HG02840 (cell line): ENCODE measurements around the gene DHX35.

ENCODE experiments used
- ATAC-seq: cut with Tn5 transposase; IDR thresholded peaks from one replicate; pipeline ENCODE4 v1.9.1; 2021; ENCODE audit warnings: mild to moderate bottlenecking, moderate library complexity, moderate number of reproducible peaks; ENCODE audit not compliant: unreplicated experiment, low FRiP score

The DHX35 gene

DNA sequence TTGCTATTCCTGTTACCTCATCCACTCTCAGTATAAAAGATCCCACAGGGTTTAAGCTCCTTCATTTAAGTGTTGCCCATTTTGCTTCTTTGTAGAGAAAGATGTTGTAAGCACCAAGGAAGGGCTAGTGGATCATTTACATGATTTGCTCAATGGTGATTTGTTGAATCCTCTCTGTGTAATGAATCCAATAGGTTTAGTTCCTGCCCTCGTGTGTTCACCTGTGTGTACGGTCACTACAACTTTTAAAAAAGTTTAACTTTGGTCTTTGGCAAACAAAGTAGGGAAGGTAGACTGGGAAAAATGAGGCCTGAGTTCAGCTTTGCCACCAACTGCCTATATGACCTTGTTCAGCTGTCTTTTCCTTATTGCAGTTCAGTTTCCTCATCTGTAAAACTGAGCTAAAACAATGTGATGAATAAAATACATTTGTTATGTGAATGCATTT, 51.5 kb downstream of the DHX35 start:
- no peak for ATAC-seq

DNA sequence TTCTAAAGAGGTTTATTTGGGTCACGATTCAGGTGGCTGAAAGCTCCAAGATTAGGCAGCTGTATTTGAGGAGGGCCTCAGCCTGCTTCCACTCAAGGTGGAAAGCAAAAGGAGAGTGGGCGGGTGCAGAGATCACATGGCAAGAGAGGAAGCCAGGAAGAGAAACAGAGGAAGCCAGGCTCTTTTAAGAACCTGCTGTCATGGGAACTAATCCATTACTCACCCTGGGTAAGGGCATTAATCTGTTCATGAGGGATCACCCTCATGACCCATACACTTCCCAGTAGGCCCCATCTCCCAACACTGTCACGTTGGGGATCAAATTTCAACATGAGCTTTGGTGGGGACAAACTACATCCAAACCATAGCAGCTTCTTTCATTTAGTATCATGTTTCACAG, 53.9 kb downstream of the DHX35 start:
- no peak for ATAC-seq

DNA sequence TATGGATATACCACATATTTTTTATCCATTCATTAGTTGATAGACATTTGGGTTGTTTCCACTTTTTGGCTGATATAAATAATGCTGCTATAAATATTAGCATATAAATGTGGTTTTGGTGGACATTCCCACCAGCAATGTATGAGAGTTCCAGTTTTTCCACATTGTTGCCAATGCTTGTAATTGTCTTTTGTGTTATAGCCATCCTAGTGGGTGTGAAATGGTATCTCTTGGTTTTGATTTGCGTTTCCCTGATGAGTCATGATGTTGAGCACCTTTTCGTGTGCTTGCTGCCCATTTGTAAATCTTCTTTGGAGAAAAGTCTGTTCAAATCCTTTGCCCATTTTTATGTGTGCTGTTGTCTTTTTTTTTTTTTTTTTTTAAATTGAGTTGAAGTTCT, 54.4 kb downstream of the DHX35 start:
- ATAC-seq: no peak

DNA sequence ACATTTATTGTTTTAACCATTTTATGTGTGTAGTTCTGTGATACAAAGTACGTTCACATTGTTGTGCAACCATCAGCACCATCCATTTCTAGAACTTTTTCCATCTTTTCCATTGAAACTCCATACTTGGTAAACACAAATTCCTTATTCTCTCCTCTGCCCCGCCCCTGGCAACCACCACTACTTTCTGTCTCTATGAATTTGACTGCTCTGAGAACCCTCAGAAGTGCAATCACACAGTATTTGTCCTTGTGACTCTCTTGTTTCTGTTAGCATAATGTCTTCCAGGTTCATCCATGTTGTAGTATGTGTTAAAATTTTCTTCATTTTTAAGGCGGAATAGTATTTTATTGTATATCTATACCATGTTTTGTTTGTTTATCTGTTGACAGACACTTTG, 56.9 kb downstream of the DHX35 start:
- no peak for ATAC-seq

DNA sequence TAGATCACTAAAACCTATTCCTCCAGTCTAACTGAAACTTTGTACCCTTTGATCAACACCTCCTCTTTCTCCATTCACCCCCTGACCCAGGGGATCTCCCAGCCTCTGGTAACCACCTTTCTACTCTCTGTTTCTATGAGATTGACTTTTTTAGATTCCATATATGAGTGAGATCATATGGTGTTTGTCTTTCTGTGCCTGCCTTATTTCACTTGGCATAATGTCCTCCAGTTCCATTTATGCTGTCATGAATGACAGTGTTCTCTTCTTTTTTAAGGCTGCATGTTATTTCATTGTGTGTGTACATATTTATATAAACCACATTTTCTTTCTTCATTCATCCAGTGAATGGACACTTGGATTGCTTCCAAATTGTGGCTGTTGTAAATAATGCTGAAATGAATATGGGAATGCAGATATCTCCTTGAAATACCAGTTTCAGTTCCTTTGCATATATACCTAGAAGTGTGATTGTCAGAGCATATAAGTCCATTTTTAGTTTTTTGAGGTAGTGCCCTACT, 57.7 kb downstream of the DHX35 start:
- peak; percentile 74 for ATAC-seq

DNA sequence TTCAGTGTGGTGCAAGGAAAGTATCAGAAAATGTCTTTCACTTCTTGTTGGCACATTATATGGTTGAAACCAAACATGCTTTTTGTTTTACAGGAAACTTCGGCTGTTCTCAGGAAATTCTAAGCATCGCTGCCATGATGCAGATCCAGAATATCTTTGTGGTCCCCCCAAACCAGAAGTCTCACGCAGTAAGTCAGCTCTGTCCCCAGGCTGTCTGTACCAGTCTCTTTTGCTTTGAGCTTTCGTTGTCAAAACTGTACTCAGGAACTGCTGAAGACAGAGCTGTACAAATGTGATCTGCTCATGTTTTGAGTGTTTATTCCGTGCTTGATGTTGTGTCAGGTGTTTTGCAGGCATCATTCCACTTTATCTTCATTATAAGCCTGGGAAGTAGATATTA, 59.6 kb downstream of the DHX35 start:
- ATAC-seq: no peak

DNA sequence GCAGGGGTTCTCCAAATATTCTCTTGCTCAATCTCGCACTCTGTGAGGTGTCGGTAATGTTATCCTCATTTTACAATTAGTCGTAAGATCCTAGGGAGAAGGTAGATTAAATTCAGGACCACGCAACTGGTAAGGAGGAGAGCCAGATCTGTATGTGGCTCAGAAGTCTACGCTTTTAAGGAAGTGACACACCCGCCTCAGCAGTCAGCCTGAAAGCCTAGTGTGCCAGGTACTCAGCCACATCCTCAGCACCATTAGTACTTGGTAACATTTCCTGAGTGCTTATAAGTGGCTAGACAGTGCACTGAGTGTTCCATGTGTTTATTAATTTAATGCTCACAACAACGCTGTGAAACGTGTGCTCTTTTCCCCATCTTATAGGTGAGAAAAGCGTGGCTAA, 63.7 kb downstream of the DHX35 start:
- no peak for ATAC-seq

- ATAC-seq: no peak
These were observed 67.2 kb downstream of the DHX35 start for GRCh38 chr20:39029364-39029763.

DNA sequence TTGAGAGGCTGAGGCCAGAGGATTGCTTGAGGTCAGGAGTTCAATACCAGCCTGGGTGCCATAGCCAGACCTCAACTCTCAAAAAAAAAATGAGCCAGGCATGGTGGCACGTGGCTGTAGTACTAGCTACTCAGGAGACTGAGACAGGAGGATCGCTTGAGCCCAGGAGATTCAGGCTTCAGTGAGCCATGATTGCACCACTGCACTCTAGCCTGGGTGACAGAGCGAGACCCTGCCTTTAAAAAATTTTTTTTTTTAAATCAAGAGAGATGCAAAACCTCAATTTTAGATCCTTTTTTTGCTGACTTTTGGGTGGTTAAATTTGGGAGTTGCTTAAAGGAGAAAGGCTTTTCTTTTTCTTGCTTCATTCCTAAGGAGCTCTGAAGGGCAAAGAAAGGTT, 70.9 kb downstream of the DHX35 start:
- no peak for ATAC-seq

DNA sequence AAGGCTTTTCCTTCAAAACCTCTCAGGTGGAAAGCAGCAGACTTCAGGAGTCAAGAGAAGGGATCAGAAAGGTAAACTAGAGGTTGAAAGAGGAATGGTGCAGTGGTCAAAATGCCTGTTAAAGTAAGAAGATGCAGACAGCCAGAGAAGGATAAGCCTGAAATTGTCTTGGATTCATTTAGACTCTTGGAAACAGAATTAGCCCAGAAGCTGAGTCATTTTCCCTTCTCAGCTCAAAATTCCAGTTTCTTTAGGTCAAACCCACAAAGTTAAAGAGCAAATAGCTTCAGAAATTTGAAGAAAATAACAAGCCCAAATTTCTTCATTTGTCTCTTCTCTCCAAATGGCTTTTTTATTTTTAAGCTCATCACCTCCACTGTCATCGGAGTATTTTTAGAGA, 73.9 kb downstream of the DHX35 start:
- ATAC-seq: no peak

GRCh38 chr20:39036851-39037250, 74.7 kb downstream of the DHX35 start:
- no peak for ATAC-seq

- ATAC-seq: no peak
These were observed 75.9 kb downstream of the DHX35 start for GRCh38 chr20:39038047-39038446.

DNA sequence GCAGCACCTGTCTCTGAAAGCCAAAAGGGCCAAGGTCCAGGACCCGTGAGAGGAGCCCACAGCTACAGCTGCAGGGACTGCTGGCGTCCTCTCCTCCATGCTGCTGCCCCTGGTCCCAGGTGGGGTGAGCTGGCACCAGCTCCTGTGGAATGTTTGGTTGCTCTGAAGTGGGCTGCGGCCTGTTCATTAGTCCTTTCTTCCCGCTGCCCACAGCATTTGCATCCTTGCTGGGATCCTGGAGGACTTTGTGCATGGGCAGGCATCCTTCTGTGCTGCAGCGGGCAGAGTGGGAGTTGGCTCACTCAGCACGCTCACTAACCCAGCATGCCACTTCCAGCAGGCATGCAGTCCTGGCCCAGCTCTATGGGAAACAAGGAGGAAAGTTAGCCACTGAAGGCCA, 76.4 kb downstream of the DHX35 start:
- ATAC-seq: no peak

- no peak for ATAC-seq
These were observed 77.1 kb downstream of the DHX35 start for GRCh38 chr20:39039261-39039660.

DNA sequence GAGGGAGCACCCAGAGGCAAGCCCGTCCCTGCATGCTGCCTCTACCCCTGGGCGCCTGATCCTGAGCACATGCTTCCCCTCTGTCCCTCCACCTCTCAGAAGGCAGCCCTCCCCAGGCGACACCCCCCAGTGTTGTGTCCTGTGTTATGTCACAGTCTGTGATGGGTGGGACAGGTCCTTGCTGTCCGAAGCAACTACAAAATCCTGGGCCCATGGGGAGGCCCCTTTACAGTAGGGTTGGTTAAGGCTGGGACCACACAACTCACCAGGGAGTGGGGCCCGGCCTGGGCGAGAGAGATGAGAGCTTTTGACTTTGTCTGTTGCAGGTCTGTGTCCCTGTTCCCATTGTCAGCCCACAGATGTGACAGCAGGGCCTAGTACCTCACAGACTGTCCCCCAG, 78.0 kb downstream of the DHX35 start:
- ATAC-seq: no peak

DNA sequence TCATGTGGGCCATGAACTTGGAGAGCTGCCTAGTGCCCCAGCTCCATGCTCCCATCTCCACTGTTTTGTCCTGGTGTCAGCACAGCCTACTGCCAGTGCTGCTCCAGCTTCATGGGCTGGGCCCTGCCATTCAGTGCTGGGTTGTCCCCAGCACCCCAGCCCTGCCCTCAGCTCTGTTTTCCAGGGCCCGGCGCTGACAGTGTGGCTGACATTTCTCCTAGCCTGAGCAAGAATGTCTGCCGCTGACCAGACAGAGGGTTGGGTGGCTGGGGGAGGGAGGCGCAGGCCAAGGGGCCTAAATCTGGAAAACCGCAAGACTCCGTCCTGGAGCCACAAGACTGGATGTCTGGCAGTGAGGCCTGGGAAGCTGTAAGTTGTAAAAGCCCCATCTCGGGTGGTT, 78.9 kb downstream of the DHX35 start:
- ATAC-seq: no peak

DNA sequence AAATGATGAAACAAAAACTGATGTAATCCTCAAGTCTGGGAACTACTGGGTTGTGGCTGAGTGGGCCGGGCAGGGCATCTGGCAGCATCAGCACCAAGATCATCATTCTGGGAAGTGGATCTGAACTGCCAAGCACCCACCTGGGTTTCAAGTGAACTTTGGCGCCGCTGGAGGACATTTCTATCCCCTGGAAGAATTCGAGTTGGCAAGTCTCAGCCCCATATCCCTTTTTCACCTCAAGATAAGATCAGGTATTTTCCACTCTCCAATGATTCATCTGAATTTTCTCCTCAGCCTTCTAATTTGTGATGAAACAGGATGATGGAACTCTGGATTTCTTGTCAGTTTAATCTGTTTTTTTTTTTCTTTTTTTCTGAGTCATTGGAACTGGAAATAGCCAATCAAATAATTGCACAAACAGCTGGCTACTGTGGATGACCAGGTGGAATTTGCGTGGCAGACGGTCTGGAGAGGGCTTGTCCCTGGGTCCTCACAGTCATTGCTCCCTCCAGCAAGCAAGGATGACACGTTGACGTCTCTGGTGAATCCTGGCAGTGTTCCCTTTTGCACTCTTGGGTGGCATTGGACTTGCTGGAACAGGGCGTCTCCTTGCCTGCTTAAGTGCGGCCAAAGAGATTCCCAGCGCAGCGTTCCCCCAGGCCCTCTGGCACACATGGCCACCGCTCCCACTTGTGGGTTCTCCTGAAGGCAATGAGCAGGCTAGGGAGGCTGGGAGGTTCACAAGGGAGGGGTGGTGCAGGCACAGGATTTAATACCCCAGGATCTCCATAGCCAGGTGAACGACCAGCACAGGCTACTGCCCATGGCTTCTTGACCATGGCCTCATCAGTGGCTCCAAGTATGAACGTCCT, 80.4 kb downstream of the DHX35 start:
- ATAC-seq: no peak

- ATAC-seq: no peak
These were observed 82.4 kb downstream of the DHX35 start for GRCh38 chr20:39044501-39044900.

GRCh38 chr20:39045676-39046075, 83.5 kb downstream of the DHX35 start:
- no peak for ATAC-seq

DNA sequence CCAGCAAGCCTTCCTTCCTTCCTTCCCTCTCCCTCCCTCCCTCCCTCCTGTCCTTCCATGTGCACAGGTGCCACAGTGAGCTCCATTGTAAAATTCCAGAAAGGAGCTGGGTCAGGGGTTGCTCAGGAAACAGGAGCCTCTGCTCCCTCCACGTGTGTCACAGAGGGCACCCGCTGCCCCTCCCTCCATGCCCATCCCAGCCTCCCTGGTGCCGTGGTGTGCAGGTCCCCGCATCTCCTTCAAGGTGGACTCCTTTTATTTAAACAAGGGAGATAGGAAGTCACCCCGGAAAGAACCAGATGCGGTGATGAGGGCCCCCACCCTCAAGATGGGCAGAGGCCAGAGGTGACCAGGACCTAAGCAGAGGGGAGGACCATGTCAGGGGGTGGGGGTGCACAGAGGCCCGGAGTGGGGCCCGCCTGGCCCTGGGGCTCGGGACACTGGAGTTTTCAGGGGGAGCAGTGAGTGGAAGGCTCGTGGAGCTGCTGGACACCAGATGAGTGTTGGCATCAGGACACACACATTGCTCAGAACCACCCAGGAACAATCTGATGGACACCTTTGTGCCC, 85.4 kb downstream of the DHX35 start:
- ATAC-seq: no peak

DNA sequence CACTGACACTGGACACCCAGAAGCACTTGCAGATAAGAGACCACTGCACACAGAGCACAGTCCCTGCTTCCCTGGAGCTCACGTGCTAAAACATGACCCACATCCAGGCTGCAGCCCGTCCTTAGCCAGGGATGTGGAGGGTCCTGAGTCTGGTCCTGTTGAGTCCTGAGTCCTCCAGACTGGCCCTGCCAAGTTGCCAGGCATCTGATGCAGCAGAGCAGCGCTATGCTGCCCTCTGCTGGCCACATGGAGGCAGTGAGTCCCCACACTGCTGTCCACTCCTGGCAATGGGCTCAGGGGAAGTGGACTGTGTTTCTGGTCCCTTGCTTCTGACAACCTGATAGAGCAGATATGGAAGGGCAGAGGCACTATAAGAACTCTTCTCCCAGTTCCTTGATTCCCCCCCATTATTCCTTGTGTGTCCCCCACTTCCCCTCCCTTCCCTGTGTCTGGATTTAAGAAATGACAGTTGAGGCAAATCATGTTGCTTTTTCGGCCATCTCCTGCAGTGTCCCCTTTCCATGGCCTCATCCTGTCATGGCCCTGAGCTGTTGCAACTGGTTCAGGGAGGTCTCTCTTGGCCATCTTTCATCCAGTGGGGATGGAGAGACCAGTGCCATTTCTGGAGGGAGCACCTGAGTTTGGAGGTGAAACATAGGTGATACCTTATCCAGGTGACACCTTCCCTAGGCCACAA, 86.0 kb downstream of the DHX35 start:
- no peak for ATAC-seq
